ENCODE data around the gene TBC1D22A. TPM values are rescaled to one million over a fixed set of nuclear protein-coding genes. Genes with fewer than 3 reads are reported as not detected.
A peak's percentile ranks its signal among the peaks of the same experiment; 100 is the strongest.

TBC1D22A gene
- total RNA-seq, 1 donor from 2014 or later: 87.8 TPM

- no peak for DNase-seq (ENCODE audit: low spot score in 2 of 2)
- intact Hi-C loops (cut with DNase I): no loop called here
Observed at GRCh38 chr22:46766611-46767010, 4.2 kb downstream of the TBC1D22A start.

DNA sequence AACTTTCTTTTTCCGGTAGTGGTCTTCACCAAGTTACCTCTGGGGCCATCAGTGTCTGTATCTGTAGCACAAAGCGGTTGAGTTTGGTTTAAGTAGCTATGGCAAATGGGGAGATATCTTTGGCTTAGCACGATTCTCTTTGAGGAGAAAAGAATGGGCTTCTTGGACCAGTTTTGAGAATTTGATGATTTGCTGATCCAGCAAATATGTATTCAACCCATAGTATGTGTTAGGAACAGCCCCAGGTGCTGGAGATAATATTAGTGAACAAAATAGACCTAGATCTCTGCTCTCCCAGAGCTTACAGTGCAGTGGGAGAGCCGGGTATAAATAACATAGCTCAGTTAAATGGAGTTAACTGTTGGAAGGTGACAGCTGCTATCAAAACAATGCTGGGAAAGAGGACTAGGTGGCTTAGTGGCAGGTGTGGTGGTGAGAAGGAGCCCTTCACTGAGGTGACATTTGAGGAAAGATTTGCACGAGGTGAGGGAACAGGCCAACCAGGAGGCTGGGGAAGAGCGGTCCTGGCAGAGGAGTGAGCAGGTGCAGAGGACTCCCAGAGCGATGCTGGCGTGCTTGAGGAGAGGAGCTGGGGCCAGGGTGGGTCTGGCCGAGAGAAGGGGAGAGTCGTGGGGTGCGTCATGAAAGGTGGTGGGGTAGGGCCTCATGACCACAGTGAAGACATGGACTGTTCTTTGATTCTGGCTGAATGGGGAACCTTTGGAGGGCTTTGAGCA lies 5.0 kb downstream of the TBC1D22A start:
- Histone ChIP-seq H3K36me3 (no peaks in the 10 kb centered on the region), H3K4me3 (no peak overlapping the region), H3K27me3 (no peaks in the 10 kb centered on the region), H3K4me1 (peaks cover 0 to 27% of the 10 kb centered on the region in 2 donors), H3K27ac (peak overlapping the region; percentile 69 to 74), H3K9me3 (no peaks in the 10 kb centered on the region)
- TF ChIP-seq CTCF (IDR thresholded peaks at IDR 0.05): no peak
- intact Hi-C loops (cut with DNase I): no loop called here
- DNase-seq (ENCODE audit: low spot score in 2 of 2): no peak

More at GRCh38 chr22:46766611-46767010, 4.2 kb downstream of the TBC1D22A start:
- no peak overlapping the region for H3K27ac ChIP-seq
- H3K27me3 ChIP-seq: no peaks in the 10 kb centered on the region
- peaks cover 0 to 28% of the 10 kb centered on the region in 2 donors for H3K4me1 ChIP-seq
- no peak for TF ChIP-seq CTCF (IDR thresholded peaks at IDR 0.05)
- H3K4me3 ChIP-seq: no peak overlapping the region
- no peaks in the 10 kb centered on the region for H3K36me3 ChIP-seq
- no peaks in the 10 kb centered on the region for H3K9me3 ChIP-seq

DNA sequence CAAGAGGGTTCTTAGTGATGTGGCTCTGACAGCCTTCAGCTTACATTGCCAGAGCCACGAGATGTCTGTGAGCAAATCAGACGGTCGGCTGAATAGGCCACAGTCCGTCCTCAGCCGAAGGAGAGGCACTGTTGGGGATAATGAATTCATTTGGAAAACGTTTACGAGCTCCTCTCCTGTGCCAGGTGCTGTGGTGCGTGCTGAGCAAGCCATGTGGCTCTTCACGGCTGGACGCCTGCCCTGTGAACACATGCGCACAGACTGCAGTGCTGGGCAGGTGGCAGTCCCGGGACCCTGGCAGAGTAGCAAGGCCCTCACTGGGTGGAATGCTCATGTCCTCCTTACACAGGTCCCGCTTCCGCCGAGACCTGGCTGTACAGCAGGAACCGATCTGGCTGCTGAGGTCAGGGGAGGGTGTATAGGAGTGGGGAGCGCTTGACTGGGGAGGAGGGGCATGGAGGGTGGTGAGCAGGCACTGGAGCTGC lies 6.8 kb downstream of the TBC1D22A start:
- no peaks in the 10 kb centered on the region for H3K36me3 ChIP-seq
- H3K9me3 ChIP-seq: no peaks in the 10 kb centered on the region
- H3K27me3 ChIP-seq: no peaks in the 10 kb centered on the region
- H3K4me3 ChIP-seq: no peak overlapping the region
- no peak for TF ChIP-seq CTCF (IDR thresholded peaks at IDR 0.05)
- peaks cover 0 to 16% of the 10 kb centered on the region in 2 donors for H3K4me1 ChIP-seq
- intact Hi-C loops (cut with DNase I): no loop called here
- peak overlapping the region; percentile 69 to 74 for H3K27ac ChIP-seq
- no peak for DNase-seq (ENCODE audit: low spot score in 2 of 2)

DNA sequence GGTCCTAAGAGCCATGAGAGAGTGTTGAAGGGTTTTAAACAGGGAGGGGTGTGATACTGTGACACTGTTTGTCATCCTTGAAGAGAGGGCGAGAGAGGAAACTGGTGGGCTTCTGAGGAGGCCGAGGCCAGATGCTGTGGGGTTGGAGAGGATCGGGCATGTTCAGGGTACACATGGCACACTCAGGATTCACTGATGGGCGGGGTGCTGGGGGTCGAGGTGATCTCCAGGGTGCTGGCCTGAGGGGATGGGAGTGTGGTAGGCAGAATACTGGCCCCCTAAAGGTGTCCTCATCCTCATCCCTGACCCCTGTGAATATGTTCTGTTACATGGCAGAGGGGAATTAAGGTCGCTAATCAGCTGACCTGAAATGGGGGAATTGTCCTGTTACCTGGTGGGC lies 7.3 kb downstream of the TBC1D22A start:
- intact Hi-C loops (cut with DNase I): no loop called here
- peak overlapping the region; percentile 69 to 74 for H3K27ac ChIP-seq
- no peak for DNase-seq (ENCODE audit: low spot score in 2 of 2)
- peaks cover 0 to 16% of the 10 kb centered on the region in 2 donors for H3K4me1 ChIP-seq
- H3K36me3 ChIP-seq: no peaks in the 10 kb centered on the region
- no peaks in the 10 kb centered on the region for H3K27me3 ChIP-seq
- H3K9me3 ChIP-seq: no peaks in the 10 kb centered on the region
- no peak overlapping the region for H3K4me3 ChIP-seq
- TF ChIP-seq CTCF (IDR thresholded peaks at IDR 0.05): no peak

DNA sequence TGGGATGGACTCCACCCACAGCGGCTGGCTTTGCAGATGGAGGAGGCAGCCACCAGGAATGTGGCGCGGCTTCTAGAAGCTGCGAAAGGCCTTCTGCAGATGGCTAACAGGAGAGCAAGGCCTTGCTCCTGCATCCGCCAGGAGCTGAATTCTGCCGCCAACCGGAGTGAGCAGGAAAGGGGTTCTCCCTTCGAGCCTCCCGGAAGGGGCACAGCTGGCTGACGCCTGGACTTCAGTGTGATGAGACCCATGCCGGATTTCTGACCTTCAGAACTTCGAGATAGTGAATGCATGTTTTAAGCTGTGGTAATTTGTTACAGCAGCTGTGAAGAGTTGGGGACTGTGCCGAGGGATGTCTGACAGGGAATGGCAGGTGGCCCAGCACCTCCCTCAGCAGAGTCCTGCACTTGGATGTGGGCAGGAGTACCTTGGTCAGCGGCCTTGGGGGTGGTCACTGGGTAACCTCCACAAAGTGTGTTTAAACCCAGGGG lies 7.7 kb downstream of the TBC1D22A start:
- intact Hi-C loops (cut with DNase I): no loop called here
- peak overlapping the region; percentile 59 to 74 for H3K27ac ChIP-seq
- DNase-seq (ENCODE audit: low spot score in 2 of 2): no peak
- H3K9me3 ChIP-seq: no peaks in the 10 kb centered on the region
- no peak overlapping the region for H3K4me3 ChIP-seq
- peaks cover 0 to 16% of the 10 kb centered on the region in 2 donors for H3K4me1 ChIP-seq
- TF ChIP-seq CTCF (IDR thresholded peaks at IDR 0.05): no peak
- no peaks in the 10 kb centered on the region for H3K36me3 ChIP-seq
- no peaks in the 10 kb centered on the region for H3K27me3 ChIP-seq

All from ascending aorta (tissue), 2 donors.